ENCODE results near the gene SHLD2. TPM values are rescaled to one million over a fixed set of nuclear protein-coding genes. Genes with fewer than 3 reads are reported as not detected.

The SHLD2 gene
- total and polyA plus RNA-seq, 2 of the 13 experiments (the other 11 are each of a cell fraction or from before 2014, with no cell fraction given), result 25.7 to 53.7 TPM

DNA sequence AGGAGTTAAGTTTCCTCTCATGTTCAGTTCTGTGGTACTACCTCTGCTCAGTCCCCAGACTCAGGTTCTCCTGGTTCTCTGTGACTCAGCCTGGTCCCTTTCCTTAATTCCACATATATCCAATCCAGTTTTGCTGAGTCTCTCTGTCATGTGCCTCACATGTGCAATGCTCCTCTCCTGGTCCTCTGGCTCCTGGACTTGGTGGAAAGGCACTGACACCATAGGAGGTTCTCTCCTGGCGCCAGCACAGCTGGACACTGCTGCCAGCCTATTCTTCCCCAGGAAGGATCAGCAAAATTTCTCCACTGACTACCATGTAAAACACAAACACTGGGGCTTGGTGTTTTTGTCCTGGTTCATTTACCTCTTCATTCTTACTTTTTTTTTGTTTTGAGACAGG, 28.1 kb upstream of the SHLD2 start:
- H3K9ac ChIP-seq (ENCODE audit: insufficient read depth, low read depth, low read length), result no peak overlapping the region
- POLR2A ChIA-PET, result interaction anchor here (1.6 kb wide), 1 partner anchor 26 kb away, joined by 3 read pairs; no protein-coding TSS in a partner anchor
- intact Hi-C loops (cut with micrococcal nuclease; ENCODE audit: unreplicated experiment) (no loop called here), in situ Hi-C loops (cut with HindIII; ENCODE audit: extremely low pct_ligation_motif_present, low pct_unique_long_range_greater_than_20kb) (no loop called here)
- H3K79me2 ChIP-seq (ENCODE audit: insufficient read depth, low read length), result peaks cover 6% of the 10 kb centered on the region
- no TSS peak for BruUV-seq (replicated peaks)
- H3K4me3 ChIP-seq (replicated peaks in 1 of 3; ENCODE audit: insufficient read depth in 1 of 3, low read depth in 2 of 3, low read length in 3 of 3), result no peak overlapping the region
- no peak overlapping the region for H3K4me2 ChIP-seq (ENCODE audit: low read depth, low read length)
- 100% methylated on average over 1 of the region's 1 CpG for WGBS (ENCODE audit: low lambda C conversion rate)
- no peak overlapping the region for H2AFZ ChIP-seq (ENCODE audit: low read length)
- no peaks in the 10 kb centered on the region for H3K9me3 ChIP-seq (ENCODE audit: low read length)
- peak; percentile 18 for ATAC-seq
- H4K20me1 ChIP-seq (ENCODE audit: insufficient read depth, low read length), result peaks cover 10% of the 10 kb centered on the region; the same call in 1 of the 2 replicates
- H3K27ac ChIP-seq (ENCODE audit: extremely low read length, insufficient read depth, low read length), result peak overlapping the region; percentile 47
- CTCF ChIA-PET (ENCODE audit: low intra/inter-chr PET ratio, low total read pairs), result no interaction called here
- peaks cover 44% of the 10 kb centered on the region for H3K4me1 ChIP-seq (ENCODE audit: insufficient read depth, low read length)
- H3K36me3 ChIP-seq (replicated peaks in 1 of 2; ENCODE audit: control insufficient read depth in 1 of 2, insufficient read depth in 2 of 2, low read length in 2 of 2), result peaks cover 18 to 84% of the 10 kb centered on the region in 2 experiments
- no peak for FAIRE-seq
- TF ChIP-seq ZNF205 (CRISPR knock-in tag; IDR thresholded peaks at IDR 0.05) (no peak), RBM22 (optimal IDR thresholded peaks at IDR 0.05; ENCODE audit: low read length) (peak; percentile 80), ZNF761 (CRISPR knock-in tag; conservative IDR thresholded peaks at IDR 0.05) (no peak), SRSF1 (optimal IDR thresholded peaks at IDR 0.05; ENCODE audit: low read depth, low read length) (no peak), ZNF20 (CRISPR knock-in tag; IDR thresholded peaks at IDR 0.05) (no peak), MBD4 (IDR thresholded peaks at IDR 0.05; ENCODE audit: borderline replicate concordance, low read length) (0 out of 2 replicates have a peak, but pooled peaks have one; percentile 21), PCBP2 (optimal IDR thresholded peaks at IDR 0.05; ENCODE audit: low read depth, low read length, poor library complexity, severe bottlenecking) (no peak), BHLHE40 (IDR thresholded peaks at IDR 0.05; ENCODE audit: low read length) (no peak)
- TF ChIP-seq, protein P1, sequence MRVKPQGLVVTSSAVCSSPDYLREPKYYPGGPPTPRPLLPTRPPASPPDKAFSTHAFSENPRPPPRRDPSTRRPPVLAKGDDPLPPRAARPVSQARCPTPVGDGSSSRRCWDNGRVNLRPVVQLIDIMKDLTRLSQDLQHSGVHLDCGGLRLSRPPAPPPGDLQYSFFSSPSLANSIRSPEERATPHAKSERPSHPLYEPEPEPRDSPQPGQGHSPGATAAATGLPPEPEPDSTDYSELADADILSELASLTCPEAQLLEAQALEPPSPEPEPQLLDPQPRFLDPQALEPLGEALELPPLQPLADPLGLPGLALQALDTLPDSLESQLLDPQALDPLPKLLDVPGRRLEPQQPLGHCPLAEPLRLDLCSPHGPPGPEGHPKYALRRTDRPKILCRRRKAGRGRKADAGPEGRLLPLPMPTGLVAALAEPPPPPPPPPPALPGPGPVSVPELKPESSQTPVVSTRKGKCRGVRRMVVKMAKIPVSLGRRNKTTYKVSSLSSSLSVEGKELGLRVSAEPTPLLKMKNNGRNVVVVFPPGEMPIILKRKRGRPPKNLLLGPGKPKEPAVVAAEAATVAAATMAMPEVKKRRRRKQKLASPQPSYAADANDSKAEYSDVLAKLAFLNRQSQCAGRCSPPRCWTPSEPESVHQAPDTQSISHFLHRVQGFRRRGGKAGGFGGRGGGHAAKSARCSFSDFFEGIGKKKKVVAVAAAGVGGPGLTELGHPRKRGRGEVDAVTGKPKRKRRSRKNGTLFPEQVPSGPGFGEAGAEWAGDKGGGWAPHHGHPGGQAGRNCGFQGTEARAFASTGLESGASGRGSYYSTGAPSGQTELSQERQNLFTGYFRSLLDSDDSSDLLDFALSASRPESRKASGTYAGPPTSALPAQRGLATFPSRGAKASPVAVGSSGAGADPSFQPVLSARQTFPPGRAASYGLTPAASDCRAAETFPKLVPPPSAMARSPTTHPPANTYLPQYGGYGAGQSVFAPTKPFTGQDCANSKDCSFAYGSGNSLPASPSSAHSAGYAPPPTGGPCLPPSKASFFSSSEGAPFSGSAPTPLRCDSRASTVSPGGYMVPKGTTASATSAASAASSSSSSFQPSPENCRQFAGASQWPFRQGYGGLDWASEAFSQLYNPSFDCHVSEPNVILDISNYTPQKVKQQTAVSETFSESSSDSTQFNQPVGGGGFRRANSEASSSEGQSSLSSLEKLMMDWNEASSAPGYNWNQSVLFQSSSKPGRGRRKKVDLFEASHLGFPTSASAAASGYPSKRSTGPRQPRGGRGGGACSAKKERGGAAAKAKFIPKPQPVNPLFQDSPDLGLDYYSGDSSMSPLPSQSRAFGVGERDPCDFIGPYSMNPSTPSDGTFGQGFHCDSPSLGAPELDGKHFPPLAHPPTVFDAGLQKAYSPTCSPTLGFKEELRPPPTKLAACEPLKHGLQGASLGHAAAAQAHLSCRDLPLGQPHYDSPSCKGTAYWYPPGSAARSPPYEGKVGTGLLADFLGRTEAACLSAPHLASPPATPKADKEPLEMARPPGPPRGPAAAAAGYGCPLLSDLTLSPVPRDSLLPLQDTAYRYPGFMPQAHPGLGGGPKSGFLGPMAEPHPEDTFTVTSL (CRISPR knock-in tag; IDR thresholded peaks at IDR 0.05; ENCODE audit: borderline replicate concordance), result no peak
- TF ChIP-seq, protein P2, sequence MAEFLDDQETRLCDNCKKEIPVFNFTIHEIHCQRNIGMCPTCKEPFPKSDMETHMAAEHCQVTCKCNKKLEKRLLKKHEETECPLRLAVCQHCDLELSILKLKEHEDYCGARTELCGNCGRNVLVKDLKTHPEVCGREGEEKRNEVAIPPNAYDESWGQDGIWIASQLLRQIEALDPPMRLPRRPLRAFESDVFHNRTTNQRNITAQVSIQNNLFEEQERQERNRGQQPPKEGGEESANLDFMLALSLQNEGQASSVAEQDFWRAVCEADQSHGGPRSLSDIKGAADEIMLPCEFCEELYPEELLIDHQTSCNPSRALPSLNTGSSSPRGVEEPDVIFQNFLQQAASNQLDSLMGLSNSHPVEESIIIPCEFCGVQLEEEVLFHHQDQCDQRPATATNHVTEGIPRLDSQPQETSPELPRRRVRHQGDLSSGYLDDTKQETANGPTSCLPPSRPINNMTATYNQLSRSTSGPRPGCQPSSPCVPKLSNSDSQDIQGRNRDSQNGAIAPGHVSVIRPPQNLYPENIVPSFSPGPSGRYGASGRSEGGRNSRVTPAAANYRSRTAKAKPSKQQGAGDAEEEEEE (CRISPR knock-in tag; IDR thresholded peaks at IDR 0.05; ENCODE audit: borderline replicate concordance), result no peak
- TF ChIP-seq, protein P3, sequence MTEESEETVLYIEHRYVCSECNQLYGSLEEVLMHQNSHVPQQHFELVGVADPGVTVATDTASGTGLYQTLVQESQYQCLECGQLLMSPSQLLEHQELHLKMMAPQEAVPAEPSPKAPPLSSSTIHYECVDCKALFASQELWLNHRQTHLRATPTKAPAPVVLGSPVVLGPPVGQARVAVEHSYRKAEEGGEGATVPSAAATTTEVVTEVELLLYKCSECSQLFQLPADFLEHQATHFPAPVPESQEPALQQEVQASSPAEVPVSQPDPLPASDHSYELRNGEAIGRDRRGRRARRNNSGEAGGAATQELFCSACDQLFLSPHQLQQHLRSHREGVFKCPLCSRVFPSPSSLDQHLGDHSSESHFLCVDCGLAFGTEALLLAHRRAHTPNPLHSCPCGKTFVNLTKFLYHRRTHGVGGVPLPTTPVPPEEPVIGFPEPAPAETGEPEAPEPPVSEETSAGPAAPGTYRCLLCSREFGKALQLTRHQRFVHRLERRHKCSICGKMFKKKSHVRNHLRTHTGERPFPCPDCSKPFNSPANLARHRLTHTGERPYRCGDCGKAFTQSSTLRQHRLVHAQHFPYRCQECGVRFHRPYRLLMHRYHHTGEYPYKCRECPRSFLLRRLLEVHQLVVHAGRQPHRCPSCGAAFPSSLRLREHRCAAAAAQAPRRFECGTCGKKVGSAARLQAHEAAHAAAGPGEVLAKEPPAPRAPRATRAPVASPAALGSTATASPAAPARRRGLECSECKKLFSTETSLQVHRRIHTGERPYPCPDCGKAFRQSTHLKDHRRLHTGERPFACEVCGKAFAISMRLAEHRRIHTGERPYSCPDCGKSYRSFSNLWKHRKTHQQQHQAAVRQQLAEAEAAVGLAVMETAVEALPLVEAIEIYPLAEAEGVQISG (CRISPR knock-in tag; IDR thresholded peaks at IDR 0.05), result no peak
- no peaks in the 10 kb centered on the region for H3K27me3 ChIP-seq (ENCODE audit: control insufficient read depth in 1 of 2, insufficient read depth in 2 of 2, low read length in 2 of 2)
- DNase-seq (ENCODE audit: low spot score), result no peak
